ENCODE results near the gene OSBP.

DNA sequence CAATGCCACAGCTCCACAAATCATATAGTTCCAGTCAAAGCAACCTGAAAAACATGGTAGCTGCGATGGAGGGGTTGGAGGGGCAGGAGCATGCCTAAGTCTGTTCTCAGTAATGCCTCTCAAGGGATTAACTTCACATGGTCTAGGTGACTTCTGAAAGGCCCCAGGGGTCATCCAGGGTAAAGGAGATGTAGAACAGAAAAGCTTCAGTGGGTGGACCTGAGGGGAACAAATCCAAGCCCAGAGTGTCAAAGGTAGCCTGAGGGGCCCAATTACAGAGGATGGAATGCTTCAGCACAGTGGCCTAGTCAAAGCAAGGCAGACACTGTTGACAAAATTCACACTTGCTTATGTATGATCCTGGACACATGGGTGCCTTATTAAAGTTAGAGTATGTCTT, 80.9 kb downstream of the OSBP start:
- TF ChIP-seq SPI1 (IDR thresholded peaks at IDR 0.05; ENCODE audit: borderline replicate concordance, low read depth) (no peak), CTCF (IDR thresholded peaks at IDR 0.05; ENCODE audit: insufficient read depth, low read length) (no peak)
